ENCODE data around the gene OR8D4. TPM values are rescaled to one million over a fixed set of nuclear protein-coding genes. Genes with fewer than 3 reads are reported as not detected.

The OR8D4 gene
- total RNA-seq, 1 donor from 2014 or later, result not detected

GRCh38 chr11:123880912-123881311, 21.1 kb upstream of the OR8D4 start:
- TF ChIP-seq CTCF (IDR thresholded peaks at IDR 0.05; ENCODE audit: partially characterized antibody, unreplicated experiment), result no peak
- peaks cover 12% of the 10 kb centered on the region for H3K4me1 Mint-ChIP-seq (ENCODE audit: low read depth, unreplicated experiment)

GRCh38 chr11:123885570-123885969, 16.4 kb upstream of the OR8D4 start, which contains the start of gene TMEM225:
Gene TMEM225 (minus strand): TSS chr11:123885670. CDS start chr11:123885425, 245 bp downstream.
- H3K27ac Mint-ChIP-seq (ENCODE audit: unreplicated experiment), result no peak within 1 kb of the TSS
- DNase-seq, result peak; percentile 27
- peaks cover 18% of the 10 kb centered on the region for H3K4me1 Mint-ChIP-seq (ENCODE audit: low read depth, unreplicated experiment)
- no peaks in the 10 kb centered on the region for H3K36me3 Mint-ChIP-seq (ENCODE audit: unreplicated experiment)
- TF ChIP-seq CTCF (IDR thresholded peaks at IDR 0.05; ENCODE audit: partially characterized antibody, unreplicated experiment), result no peak
- peaks cover 3% of the 10 kb centered on the region for H3K27me3 Mint-ChIP-seq (ENCODE audit: unreplicated experiment)
- peak within 1 kb of the TSS; percentile 7 for H3K4me3 Mint-ChIP-seq (ENCODE audit: unreplicated experiment)
- H3K9me3 Mint-ChIP-seq (ENCODE audit: unreplicated experiment), result peaks cover 3% of the 10 kb centered on the region

More at GRCh38 chr11:123880912-123881311, 21.1 kb upstream of the OR8D4 start:
- Mint-ChIP-seq H3K9me3 (ENCODE audit: unreplicated experiment) (peaks cover 3% of the 10 kb centered on the region), H3K27me3 (ENCODE audit: unreplicated experiment) (peaks cover 3% of the 10 kb centered on the region), H3K4me3 (ENCODE audit: unreplicated experiment) (no peak overlapping the region), H3K27ac (ENCODE audit: unreplicated experiment) (no peak overlapping the region), H3K36me3 (ENCODE audit: unreplicated experiment) (no peaks in the 10 kb centered on the region)
- no peak for DNase-seq

- TF ChIP-seq CTCF (IDR thresholded peaks at IDR 0.05; ENCODE audit: partially characterized antibody, unreplicated experiment), result no peak
- Mint-ChIP-seq H3K27me3 (ENCODE audit: unreplicated experiment) (no peaks in the 10 kb centered on the region), H3K4me3 (ENCODE audit: unreplicated experiment) (no peak overlapping the region), H3K36me3 (ENCODE audit: unreplicated experiment) (no peaks in the 10 kb centered on the region), H3K4me1 (ENCODE audit: low read depth, unreplicated experiment) (peaks cover 2% of the 10 kb centered on the region), H3K9me3 (ENCODE audit: unreplicated experiment) (no peaks in the 10 kb centered on the region), H3K27ac (ENCODE audit: unreplicated experiment) (no peak overlapping the region)
- no peak for DNase-seq
Observed at GRCh38 chr11:123892031-123892430, 9.9 kb upstream of the OR8D4 start.

DNA sequence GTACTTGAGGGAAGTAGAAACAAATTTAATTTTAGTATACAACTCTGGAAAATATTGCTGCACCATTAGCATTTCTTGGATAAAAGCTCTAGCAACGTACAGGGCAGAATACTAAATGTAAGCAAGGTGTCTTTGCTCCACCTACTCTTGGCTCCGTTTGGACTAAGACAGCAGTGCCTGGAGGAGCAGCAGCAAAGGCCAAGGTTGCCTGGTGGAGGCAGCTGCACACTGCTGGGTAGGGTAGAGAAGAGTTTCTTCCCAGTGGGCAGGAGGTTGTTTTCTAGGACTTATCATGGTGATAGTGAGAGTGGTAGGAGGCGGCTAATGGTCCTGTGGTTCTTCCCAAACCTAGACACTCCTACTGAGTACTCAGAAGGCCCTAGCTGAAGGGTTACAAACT, 2.2 kb upstream of the OR8D4 start:
- H3K27ac Mint-ChIP-seq (ENCODE audit: unreplicated experiment), result no peak overlapping the region
- TF ChIP-seq CTCF (IDR thresholded peaks at IDR 0.05; ENCODE audit: partially characterized antibody, unreplicated experiment), result no peak
- DNase-seq, result no peak
- peaks cover 9% of the 10 kb centered on the region for H3K4me1 Mint-ChIP-seq (ENCODE audit: low read depth, unreplicated experiment)
- H3K4me3 Mint-ChIP-seq (ENCODE audit: unreplicated experiment), result no peak overlapping the region
- H3K27me3 Mint-ChIP-seq (ENCODE audit: unreplicated experiment), result no peaks in the 10 kb centered on the region
- no peaks in the 10 kb centered on the region for H3K36me3 Mint-ChIP-seq (ENCODE audit: unreplicated experiment)
- H3K9me3 Mint-ChIP-seq (ENCODE audit: unreplicated experiment), result no peaks in the 10 kb centered on the region

GRCh38 chr11:123903932-123904331, 2.0 kb downstream of the OR8D4 start:
- Mint-ChIP-seq H3K4me1 (ENCODE audit: low read depth, unreplicated experiment) (peaks cover 9% of the 10 kb centered on the region), H3K36me3 (ENCODE audit: unreplicated experiment) (no peaks in the 10 kb centered on the region), H3K27ac (ENCODE audit: unreplicated experiment) (no peak overlapping the region), H3K4me3 (ENCODE audit: unreplicated experiment) (no peak overlapping the region), H3K9me3 (ENCODE audit: unreplicated experiment) (no peaks in the 10 kb centered on the region), H3K27me3 (ENCODE audit: unreplicated experiment) (no peaks in the 10 kb centered on the region)
- TF ChIP-seq CTCF (IDR thresholded peaks at IDR 0.05; ENCODE audit: partially characterized antibody, unreplicated experiment), result no peak
- no peak for DNase-seq

Data from glutamatergic neuron (in vitro differentiated cells).